NCI-H345 treated with DMSO at 0.1 percent for 48 hours (cell line): Measurements from ENCODE around the gene ARHGAP10.

ENCODE experiments used
- DNase-seq: peaks from one replicate; lab custom pipeline; 2025; ENCODE audit not compliant: unreplicated experiment; lab: John Stamatoyannopoulos, UW

The ARHGAP10 gene

DNA sequence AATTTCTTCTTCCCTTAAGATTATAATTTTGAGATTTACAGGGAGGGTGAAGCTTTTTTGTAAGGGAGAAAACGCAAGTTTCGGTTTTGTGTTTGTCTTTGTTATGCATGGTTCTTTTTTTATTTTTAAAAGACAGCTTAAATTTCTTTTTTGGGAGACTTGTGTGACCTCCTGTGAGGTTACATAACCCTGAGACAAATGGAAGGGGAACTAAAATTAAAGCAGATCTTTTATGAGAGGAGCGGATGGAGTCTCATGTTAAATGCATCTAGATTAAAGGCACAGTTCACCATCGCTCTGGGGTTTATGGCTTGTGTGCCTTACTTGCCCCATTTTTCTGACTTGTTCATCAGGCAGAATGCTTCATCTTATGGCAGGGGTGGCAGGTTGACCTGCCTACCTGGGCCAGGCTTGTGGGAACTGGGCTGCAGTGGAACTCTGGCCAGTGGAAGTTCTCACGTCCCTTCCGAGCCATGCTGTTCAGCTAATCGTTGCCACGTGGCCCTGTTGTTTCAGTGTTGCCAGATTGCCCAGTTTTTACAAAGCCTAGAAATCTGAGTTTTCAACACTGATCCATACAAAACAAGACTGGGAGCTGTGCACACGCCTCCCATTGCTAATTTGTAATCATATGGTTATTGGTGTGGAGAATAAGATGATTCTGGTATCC lies 291.8 kb downstream of the ARHGAP10 start:
- no peak for DNase-seq

DNA sequence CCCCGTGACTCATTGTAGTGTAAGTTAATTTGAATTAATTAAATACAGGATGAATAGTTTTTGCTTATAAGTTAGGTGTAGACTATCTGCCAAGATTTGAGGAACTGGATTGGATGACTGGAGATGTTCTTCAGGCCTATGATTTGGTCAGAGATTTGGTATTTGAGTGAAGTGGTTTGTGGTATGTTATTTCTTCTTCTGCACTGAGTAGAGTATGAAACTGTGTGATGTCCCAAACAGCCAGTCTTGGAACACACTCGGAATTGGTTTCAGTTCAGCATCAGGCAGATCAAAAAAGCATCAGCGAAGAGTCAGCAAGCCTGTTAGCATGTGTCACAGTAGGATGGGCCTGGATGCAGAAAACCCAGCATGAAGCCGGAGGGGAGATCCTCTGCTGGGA lies 294.1 kb downstream of the ARHGAP10 start:
- DNase-seq: no peak

DNA sequence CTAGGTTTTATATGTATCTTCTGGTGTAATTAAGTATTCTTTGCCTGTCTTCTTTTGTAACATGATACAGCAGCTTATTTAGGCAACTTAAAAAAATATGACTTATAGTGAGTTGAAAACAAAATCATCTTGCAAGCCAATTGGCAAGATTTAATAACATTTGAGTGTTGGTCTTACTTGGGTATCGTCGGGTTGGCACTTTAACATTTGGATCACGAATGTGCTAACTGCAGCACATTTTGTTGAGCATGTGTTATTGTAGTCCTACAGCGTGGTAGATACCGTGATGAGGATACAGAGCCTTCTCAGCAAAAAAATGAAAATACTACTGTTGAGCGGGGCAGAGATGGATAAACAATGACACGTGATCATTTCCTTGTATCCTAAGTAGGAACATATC lies 295.3 kb downstream of the ARHGAP10 start:
- DNase-seq: no peak

DNA sequence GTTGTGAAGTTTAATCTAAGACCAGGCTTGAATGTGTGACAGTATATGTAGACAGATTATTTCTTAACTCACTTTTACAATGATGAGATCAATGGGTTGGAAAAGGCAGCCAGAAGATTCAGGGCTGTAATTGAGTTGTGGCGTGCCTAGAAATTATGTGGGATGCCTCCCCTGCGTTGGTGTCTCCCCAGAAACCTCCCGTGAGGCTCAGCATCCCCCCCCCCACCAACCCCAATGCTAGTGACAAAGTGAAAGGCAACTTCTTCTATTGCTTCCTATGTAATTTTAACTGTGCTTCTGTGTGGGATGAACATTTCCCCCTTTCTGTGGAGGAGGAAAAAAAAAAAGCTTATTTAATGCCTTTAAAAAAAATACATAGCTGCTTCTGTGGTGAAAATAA lies 297.9 kb downstream of the ARHGAP10 start:
- DNase-seq: no peak

DNA sequence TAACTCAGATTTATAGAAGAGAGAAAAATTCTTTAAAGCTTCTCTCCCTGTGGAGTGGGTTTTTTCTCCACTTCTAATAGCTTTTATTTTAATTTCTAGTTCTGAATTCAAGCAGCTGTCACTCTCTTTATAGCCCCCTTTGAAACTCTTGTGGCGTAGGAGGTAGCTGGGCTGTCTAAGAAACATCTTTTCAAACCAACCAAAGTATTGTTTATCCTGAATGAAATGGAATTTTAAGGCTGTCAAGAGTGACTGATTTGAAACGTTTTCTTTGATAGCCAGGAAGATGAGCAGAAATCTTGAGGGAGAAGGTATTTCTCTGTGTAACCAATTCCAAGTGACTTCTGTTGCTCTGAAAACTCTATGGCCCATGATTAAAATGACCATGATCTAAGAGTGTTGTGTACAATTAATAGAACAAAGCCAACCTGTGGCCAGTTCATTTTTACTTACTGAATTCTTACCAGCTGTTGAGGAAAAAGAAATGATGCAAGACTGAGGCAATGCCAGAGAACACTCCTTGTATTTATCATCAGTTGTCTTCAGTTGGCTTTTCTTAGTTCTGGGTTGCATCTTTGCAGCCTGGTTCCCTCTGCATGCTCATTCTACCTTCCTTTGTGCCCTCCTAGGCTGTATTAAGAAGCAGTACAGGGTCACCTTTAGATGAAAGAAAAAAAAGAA lies 298.4 kb downstream of the ARHGAP10 start:
- DNase-seq: no peak

DNA sequence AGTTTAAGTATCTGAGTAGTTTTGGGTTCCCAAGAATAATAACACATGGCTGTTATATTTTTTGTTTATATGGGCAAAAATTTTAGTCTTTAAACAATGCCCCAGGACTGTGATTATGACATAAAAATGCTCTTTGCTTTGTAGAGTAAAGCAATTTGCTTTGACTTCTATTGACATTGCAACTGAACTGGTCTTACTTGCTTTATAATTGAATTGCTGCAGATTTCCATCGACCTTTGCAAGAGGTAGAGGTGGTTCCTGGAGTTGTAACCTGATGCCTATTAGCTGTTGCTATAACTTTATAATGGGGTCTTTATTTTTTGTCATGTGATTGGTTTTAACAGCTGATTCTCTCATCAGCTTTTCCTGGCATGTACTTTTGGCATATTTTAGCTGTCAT lies 302.9 kb downstream of the ARHGAP10 start:
- DNase-seq: no peak

DNA sequence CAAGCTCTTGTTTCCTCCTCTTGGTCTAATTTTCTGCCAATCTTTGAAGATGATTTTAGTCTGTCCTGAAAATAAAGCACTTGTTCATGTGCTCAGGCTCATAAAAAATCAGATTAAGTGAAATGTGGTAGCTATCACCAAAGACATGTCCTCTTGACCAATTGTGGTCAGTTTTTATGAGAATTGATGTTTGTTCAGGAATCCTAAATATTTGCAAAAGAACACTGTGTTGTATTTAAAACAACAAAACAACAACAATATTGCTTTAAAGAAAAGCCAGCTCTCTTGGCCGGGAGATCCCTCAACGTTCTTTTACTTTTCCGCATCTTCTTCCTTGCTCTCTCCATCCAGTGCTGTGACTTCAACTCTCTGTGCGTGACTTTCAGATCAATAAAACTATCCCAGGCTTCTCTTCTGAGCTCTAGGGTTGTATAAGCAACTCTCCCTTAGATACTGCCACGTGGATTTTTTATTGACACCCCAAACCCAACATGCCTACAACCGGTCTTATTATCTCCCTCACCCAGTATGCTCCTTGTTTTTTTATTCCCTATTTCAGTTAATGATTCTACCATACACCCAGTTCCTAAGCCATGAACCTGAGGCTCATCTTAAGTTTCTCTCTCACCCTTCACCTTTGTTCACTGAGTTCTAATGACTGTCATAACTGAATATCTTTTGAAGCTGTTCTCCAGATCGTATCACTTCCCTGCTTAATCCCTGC lies 309.9 kb downstream of the ARHGAP10 start:
- DNase-seq: no peak

DNA sequence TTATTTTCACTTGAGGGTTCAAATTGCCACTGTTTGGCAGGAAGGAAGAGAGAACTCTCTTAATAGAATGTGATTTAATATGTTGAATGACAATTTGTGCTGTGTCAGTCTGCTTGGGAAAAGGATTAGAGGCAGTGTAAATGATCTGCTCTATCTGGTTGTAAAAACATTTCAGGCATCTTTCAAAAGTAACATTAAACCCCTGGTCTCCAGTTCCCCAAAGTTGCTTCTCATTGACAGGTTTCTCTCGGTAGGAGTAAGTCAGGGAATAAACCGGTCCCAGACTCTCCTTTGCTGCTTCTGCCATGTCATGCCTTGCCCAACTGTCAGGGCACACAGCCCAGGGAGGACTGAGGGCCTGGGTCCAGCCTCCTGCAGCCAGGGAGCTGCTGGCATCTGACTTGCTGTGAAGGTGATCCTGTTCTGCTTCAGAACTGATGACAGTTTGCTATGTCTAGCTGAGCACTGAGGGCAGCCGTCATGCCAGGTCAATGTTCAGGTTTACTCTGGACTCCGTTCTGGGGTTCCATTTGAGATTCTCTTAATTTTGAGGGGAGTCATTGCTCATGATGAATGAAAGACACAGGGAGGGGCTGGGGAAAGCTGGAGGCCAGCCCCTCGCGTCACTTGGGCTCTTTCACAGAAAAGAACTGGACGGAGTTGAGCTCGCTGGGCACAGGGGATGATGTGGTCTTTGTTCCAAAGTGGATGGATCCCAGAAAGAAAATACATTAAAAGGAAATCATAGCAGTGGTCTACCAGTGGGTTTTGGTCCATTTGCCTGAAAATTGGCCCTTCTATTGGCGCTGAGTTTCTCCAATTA lies 312.4 kb downstream of the ARHGAP10 start:
- no peak for DNase-seq

DNA sequence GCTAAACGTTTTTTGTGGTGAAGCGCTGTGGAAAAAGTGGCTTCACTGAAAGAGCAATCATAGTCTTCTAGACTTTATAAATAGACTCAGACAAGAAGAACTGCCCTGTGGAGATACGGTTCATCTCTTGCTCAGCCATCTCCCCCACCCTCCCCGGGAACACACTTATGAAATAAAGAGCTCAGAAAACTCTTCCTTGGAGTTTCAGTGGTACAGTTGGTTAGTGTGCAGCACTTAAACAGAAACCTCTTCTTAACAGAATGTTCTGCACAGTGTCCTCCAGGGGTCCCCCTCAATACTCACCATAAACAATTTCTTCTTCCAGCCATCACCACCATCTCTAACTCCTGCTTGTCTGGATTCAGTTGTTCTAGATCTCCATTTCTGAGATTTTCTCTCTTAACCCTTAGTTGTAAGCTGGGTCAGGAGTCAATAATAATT lies 313.0 kb downstream of the ARHGAP10 start:
- no peak for DNase-seq

DNA sequence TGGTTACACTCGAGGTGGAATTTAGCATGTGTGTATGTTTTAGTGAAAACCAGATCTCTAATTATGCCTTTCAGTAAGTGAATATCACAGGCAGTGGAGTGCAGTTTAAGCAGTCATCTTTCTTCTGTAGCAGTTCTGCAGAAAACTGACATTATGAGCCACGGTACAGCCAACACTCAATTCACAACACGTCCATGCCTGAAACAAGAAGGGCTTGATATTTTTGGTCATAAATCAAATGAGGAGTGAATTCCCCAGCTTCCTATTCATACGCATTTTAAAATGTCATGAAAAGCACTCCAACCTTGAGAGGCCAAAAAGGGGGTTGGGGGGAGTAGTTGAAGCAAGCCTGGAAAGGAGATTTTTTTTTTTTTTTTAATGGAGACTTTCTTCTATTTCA lies 316.7 kb downstream of the ARHGAP10 start:
- DNase-seq: no peak

DNA sequence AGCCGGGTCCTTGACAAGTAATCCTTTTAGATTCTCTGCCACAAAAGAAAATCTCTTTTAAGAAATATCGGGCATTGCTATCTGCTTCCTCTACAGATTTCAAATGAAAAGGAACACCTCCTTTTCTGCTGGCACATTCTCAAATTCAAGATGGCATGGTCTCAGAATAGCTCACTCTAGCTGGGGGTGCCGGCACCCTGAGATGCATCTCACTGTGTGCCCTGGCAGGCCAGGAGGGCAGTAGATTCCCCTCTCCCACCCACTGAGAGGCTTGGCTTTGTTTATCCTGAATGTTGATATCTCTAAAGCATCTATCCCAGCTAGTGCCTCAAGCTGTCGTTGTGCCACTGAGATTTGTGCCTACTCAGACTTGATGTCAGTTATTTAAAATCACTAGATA lies 319.5 kb downstream of the ARHGAP10 start:
- no peak for DNase-seq

DNA sequence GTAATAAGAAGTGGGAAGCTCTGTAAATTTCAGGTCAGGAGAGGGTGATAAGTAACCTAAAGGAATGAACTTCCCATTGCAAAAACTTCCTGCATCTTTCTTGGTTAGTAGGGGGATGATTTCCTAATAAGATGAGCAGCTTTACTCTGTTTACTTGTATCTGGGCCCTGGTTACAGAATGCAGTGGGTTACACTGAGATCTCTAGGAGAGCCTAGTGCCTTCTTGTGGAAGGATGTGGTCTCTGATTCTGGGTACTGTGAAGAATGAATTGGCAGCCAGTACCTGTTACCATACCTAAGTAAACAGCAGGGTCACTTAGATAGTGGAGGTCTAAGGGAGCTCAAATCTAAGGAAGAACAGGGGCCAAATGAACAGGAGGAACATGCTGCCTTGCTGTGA lies 320.6 kb downstream of the ARHGAP10 start:
- DNase-seq: no peak

DNA sequence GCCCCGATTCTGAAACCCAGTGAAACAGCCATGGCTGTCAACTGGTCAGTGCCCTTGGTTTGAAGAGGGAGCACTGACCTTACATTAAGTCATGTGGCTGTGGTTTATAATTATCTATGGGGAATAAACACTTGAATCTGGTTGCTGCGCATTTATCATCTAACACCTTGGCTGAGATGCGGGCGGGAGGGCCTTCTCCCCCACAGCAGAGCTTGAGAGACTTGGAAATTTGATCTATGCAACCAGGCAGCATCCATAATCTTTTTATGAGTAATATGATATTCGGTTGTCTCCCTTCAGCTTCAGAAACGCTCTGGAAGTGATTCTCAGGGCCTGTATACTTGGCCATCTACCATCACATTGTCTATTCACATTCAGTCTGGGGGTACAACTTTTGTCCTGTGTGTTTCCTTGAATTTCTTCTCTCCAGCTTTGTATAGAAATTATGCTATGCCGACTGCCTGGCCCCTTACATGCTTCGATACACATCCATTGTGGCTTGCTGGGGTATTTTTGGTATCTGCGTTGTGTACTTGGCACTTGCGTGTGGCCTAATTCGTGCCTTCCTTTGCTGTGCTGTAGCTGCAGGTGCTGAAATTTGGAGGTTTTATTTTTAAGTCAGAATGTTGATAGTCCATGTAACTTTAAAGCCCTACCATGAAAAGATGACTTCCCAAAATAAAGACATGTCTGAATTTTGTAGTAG lies 321.6 kb downstream of the ARHGAP10 start:
- no peak for DNase-seq

DNA sequence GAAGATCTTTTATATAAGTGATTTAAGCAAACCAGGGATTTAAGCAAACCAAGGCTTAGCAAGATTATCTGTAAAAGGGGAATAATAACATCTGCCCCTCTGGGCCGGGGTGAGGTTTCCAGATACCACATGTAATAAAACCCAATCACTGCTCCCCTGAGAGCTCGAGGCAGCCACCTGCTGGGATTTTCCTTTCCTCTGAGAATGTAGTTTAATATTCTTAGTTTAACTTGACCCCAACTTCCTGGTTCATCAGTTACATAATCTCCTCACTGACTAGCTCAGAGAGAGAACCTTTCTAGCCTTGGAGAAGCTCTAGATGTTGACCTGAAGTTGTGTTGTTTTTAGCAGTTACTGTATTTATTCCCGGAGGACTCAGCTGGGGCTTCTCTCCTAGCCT lies 322.4 kb downstream of the ARHGAP10 start:
- DNase-seq: no peak

DNA sequence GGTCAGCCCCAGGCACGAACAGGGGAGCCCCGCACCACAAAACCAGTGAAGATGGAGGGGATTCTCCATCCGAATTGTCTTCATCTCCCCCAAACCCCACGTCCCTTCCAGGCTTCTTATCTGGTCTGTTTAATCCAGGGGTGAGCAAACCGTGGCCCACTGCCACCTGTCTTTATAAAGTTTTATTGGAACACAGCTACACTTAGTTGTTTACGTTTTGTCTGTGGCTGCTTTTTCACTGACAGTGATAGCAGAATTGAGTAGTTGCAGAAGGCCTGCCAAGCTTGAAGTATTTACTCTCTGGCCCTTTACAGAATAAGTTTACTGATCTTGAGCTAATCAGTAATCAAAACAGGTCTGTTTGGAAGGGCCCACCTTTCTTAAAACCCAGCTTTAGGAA lies 324.0 kb downstream of the ARHGAP10 start:
- DNase-seq: no peak

DNA sequence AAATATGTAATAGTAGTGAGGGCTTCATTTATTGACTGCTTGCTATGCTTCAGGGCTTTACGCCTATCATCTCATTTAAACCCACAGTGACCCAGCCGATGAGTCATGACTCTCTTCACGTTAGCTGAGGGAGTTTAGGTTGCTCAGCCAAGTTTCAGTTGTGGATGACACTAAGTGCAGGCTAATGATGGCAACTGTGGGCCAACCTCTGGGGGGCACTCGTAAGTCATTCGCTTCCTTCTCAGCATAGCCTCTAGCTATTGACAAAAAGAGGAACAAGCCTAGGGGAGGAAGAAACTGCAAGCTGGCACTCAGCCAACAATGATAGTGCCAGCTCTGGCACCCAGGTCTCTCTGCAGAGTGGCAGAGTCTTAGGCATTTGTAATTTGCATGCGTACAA lies 325.0 kb downstream of the ARHGAP10 start:
- DNase-seq: peak; percentile 2

DNA sequence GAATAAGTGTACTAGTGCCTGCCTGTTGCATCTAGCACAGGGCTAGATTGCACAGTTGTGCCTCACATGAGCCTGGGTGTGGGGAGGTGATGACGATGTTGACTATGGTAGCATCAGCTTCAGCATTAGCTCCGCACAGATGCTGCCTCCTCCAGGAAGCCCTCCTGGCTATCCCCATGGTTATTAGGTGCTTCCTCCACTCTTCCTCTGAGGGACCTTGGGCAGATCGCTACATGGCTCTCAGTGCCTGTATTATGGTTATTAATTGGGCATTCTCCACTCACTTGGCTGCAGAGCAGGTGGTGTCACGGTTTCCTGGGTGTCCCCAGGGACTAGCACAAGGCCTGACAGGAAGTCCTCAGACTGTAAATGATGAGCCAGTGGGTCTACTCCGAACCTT lies 325.6 kb downstream of the ARHGAP10 start:
- DNase-seq: no peak

DNA sequence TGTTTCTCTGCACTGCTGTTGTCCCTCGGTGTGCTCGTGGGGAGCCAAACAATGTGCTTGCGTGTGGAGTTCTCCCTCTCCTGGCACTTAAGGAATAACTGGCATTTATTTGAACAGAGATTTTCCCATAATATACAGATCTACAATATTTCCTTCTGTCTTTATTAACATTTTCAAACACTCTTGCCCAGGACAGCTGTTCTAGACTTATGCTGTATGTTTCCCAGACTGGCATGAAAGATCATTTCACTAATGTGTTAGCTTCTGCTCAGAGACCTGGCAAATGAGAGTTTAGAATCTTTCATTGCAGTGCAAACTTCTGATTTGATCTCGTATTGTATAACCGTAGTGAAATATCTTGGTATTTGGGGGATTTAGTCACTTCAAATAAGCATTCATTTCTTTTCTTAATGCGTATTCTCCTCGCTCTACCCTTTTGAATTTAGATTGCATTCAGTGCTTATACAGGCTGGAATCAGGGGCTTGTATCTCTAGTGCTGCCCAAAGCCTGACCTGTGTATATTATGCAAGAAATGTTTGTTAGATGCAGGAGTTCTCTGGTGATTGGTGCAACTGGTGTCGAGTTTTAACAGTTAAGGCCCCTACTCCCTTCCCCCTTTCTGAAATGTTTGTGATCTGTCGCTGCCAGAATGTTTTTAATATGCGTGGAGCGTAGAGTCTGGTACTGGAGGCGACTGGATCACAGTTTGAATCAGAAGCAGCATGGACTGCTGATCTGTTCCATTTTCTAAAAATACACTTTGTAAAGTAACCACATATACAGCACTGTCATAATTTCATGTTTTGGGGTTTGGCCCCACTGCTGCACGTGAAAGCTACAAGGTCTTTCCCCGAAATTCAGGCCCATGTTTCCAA lies 326.3 kb downstream of the ARHGAP10 start:
- DNase-seq: no peak

DNA sequence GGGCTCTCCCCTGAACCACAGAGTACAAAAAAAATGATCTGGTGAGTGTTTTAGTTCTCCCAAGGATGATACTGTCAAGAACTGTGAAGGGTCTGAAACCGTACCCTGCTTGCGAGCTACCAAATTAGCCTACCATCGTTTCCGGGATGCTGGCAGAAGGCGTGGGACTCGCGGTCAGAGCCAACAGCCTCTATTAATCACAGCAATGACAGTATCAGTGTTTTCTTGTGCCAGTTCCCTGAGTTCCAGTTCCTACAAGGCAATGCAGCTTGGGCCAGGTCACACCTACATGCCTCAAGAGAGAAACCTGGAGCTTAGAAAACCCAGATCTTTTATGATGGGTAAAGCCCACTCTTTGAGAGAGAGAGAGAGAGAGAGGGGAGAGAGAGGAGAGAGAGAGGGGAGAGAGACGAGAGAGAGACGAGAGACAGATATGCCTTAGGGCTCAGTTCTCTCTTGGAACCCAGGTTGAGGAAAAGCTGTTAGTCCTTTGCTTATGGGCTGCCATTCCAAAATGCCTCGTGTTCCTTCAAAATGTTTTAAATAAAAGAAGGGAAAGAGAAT lies 327.8 kb downstream of the ARHGAP10 start:
- no peak for DNase-seq
